ENCODE data around the gene EFHD2.
"Not testable (repeated sequence)": the region's sequence is repeated elsewhere in the genome, so short reads cannot be mapped to it uniquely, and the experiment has no call there.

EFHD2 gene

GRCh38 chr1:15452866-15453571 lies 43.3 kb downstream of the EFHD2 start:
- no peak for DNase-seq (ENCODE audit: low read depth in 2 of 2)

- DNase-seq (ENCODE audit: low read depth in 2 of 2), result no peak
These were observed 44.0 kb downstream of the EFHD2 start for GRCh38 chr1:15453734-15454133.

- no peak for DNase-seq (ENCODE audit: low read depth in 2 of 2)
These were observed 44.6 kb downstream of the EFHD2 start for GRCh38 chr1:15454256-15454655.

- DNase-seq (ENCODE audit: low read depth in 2 of 2), result no peak
These were observed 45.8 kb downstream of the EFHD2 start for GRCh38 chr1:15455522-15455921.

- no peak for DNase-seq (ENCODE audit: low read depth in 2 of 2)
These were observed 46.7 kb downstream of the EFHD2 start, which contains the start of gene CELA2A for GRCh38 chr1:15456313-15456954. CELA2A (plus strand) TSS chr1:15456732; CDS start chr1:15456754, 22 bp downstream.

GRCh38 chr1:15457585-15457984 lies 47.9 kb downstream of the EFHD2 start:
- no peak for DNase-seq (ENCODE audit: low read depth in 2 of 2)

- DNase-seq (ENCODE audit: low read depth in 2 of 2), result not testable (repeated sequence)
These were observed 48.7 kb downstream of the EFHD2 start for GRCh38 chr1:15458388-15458787.

GRCh38 chr1:15459771-15460707 lies 50.4 kb downstream of the EFHD2 start:
- no peak for DNase-seq (ENCODE audit: low read depth in 2 of 2)

GRCh38 chr1:15460708-15461095 lies 51.0 kb downstream of the EFHD2 start:
- DNase-seq (ENCODE audit: low read depth in 2 of 2), result no peak

GRCh38 chr1:15463064-15463800 lies 53.5 kb downstream of the EFHD2 start:
- DNase-seq (ENCODE audit: low read depth in 2 of 2), result not testable (repeated sequence)

GRCh38 chr1:15463926-15464322 lies 54.2 kb downstream of the EFHD2 start:
- DNase-seq (ENCODE audit: low read depth in 2 of 2), result not testable (repeated sequence)

- no peak for DNase-seq (ENCODE audit: low read depth in 2 of 2)
These were observed 56.0 kb downstream of the EFHD2 start for GRCh38 chr1:15465674-15466073.

GRCh38 chr1:15466955-15467625 lies 57.4 kb downstream of the EFHD2 start:
- not testable (repeated sequence) for DNase-seq (ENCODE audit: low read depth in 2 of 2)

GRCh38 chr1:15468145-15468544 lies 58.5 kb downstream of the EFHD2 start:
- DNase-seq (ENCODE audit: low read depth in 2 of 2), result no peak

- no peak for DNase-seq (ENCODE audit: low read depth in 2 of 2)
These were observed 59.7 kb downstream of the EFHD2 start for GRCh38 chr1:15469361-15469760.

GRCh38 chr1:15469821-15470448 lies 60.2 kb downstream of the EFHD2 start:
- not testable (repeated sequence) for DNase-seq (ENCODE audit: low read depth in 2 of 2)

GRCh38 chr1:15471067-15471466 lies 61.4 kb downstream of the EFHD2 start:
- DNase-seq (ENCODE audit: low read depth in 2 of 2), result not testable (repeated sequence)

GRCh38 chr1:15471723-15472122 lies 62.0 kb downstream of the EFHD2 start:
- not testable (repeated sequence) for DNase-seq (ENCODE audit: low read depth in 2 of 2)

GRCh38 chr1:15472587-15472986 lies 62.9 kb downstream of the EFHD2 start:
- no peak for DNase-seq (ENCODE audit: low read depth in 2 of 2)

- DNase-seq (ENCODE audit: low read depth in 2 of 2), result no peak
These were observed 66.1 kb downstream of the EFHD2 start, which contains the start of gene CELA2B for GRCh38 chr1:15475752-15476314. CELA2B (plus strand) TSS chr1:15476104; CDS start chr1:15476126, 22 bp downstream.
